ENCODE data around the gene INPP5D. TPM values are rescaled to one million over a fixed set of nuclear protein-coding genes. Genes with fewer than 3 reads are reported as not detected.

The INPP5D gene
- total and polyA plus RNA-seq, 2 of the 13 experiments (the other 11 are each of a cell fraction or from before 2014, with no cell fraction given): 16.7 to 18.0 TPM

GRCh38 chr2:233129351-233129978 is 69.3 kb downstream of the INPP5D start (continued):
- TF ChIP-seq ZC3H13 (CRISPR knock-in tag; IDR thresholded peaks at IDR 0.05) (no peak), CTCF (CRISPR knock-in tag; IDR thresholded peaks at IDR 0.05) (peak; percentile 46; the same call in 1 of the 2 replicates), HNRNPLL (IDR thresholded peaks at IDR 0.05; ENCODE audit: low read depth, low read length, poor library complexity, severe bottlenecking) (no peak), BATF2 (CRISPR knock-in tag; IDR thresholded peaks at IDR 0.05) (0 out of 2 replicates have a peak, but pooled peaks have one; percentile 20), TFAP4 (IDR thresholded peaks at IDR 0.05; ENCODE audit: borderline replicate concordance, low read depth) (0 out of 2 replicates have a peak, but pooled peaks have one; percentile 14), TRAFD1 (CRISPR knock-in tag; IDR thresholded peaks at IDR 0.05; ENCODE audit: borderline replicate concordance) (no peak), ZNF34 (CRISPR knock-in tag; IDR thresholded peaks at IDR 0.05; ENCODE audit: borderline replicate concordance) (no peak), THRA (CRISPR knock-in tag; IDR thresholded peaks at IDR 0.05; ENCODE audit: borderline replicate concordance) (no peak), ARID4A (CRISPR knock-in tag; IDR thresholded peaks at IDR 0.05; ENCODE audit: borderline replicate concordance) (no peak)
